ENCODE results near the gene TBX20. TPM values are rescaled to one million over a fixed set of nuclear protein-coding genes. Genes with fewer than 3 reads are reported as not detected.
"Not testable (repeated sequence)": the region's sequence is repeated elsewhere in the genome, so short reads cannot be mapped to it uniquely, and the experiment has no call there.

The TBX20 gene
- polyA plus RNA-seq, 3 donors, result 0.11 TPM; not detected in 2

DNA sequence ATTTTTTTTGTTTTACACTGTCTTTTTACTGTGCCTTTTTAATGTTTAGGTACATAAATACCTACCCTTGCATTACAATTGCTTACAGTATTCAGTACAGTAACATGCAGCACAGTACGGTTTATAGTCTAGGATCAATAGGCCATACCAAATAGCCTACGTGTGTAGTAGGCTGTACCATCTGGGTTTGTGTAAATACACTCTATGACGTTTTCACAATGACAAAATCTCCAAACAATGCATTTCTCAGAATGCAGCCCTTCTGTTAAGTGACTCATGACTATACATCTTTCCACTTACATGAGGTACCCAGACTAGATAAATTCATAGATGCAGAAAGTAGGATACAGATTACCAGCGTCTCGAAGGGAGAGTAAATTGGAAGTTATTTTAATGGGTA lies 26.5 kb downstream of the TBX20 start:
- not testable (repeated sequence) for DNase-seq (ENCODE audit: low read depth in 3 of 3, low spot score in 2 of 3)

DNA sequence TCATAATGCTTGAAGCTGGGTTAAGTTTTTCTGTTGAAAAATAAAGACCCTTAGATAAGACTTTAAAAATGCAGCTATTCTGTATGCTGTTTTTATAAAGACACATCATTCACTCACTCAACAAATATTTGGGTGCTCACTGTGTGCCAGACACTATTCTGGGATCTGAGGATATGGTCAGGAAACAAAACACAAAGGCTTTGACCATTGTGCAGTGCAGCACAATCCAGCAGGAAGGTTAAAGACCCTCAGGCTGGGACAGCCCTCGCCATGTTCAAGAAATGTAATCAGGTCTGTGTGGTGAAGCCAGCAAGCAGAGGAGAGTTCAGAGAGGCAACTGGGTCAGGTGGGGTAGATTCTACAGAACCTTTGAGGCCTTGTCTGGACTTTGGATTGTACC lies 31.5 kb downstream of the TBX20 start:
- not testable (repeated sequence) for DNase-seq (ENCODE audit: low read depth in 3 of 3, low spot score in 2 of 3)

DNA sequence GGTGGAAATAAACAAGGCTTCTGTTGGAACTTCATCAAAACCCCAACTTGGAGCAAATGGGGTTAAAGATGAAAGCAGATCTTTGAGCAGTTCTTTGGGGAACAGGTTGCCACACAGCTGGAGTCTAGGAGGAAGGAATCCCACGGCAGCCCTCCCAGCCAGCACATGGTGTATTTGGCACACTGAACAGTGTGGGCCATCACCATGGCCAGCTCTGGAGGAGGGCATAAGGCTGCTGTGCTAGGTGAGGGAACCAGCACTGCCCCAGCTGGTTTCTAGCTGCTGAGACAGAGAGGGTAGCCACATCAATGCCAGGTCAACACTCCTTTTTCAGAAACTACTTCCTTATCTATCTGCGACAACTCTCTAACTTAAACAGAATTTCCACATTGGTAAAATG lies 33.7 kb downstream of the TBX20 start:
- not testable (repeated sequence) for DNase-seq (ENCODE audit: low read depth in 3 of 3, low spot score in 2 of 3)

- not testable (repeated sequence) for DNase-seq (ENCODE audit: low read depth in 3 of 3, low spot score in 2 of 3)
These were observed 37.9 kb downstream of the TBX20 start for GRCh38 chr7:35216033-35216432.

GRCh38 chr7:35215063-35215462 lies 38.8 kb downstream of the TBX20 start:
- not testable (repeated sequence) for DNase-seq (ENCODE audit: low read depth in 3 of 3, low spot score in 2 of 3)

DNA sequence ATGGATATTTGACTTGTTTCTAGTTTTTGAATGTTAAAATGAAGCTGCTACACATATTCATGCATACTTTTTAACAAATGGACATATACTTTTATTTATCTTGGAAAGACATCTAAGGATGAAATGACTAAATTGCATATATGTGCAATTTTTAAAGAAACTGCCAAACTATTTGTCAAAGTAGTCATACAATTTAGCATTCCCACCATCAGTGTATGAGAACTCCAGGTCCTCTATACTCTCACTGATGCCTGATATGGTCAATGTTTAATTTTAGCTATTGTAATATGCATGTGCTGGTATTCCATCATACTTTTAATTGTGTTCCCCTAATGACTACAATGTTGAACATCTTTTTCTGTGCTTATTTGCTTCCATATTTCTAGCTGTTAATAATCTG lies 47.0 kb downstream of the TBX20 start:
- not testable (repeated sequence) for DNase-seq (ENCODE audit: low read depth in 3 of 3, low spot score in 2 of 3)

DNA sequence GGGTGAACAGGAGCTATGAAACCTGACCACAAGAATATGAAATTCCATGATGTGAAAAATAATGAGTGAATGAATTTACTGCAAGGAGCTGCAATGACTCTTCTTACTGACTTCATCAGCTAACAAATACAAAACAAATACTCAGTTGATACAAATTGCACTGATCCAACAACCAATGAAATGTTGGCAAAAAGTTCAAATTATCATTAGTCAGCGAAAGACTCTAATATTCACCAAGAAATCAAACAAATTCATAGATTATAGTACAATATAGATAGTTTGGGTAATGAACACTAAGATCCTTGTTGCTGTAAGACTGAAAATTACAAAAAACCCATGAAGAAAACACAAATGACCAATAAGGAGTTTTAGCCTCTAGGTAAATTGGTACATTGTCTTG lies 49.0 kb downstream of the TBX20 start:
- not testable (repeated sequence) for DNase-seq (ENCODE audit: low read depth in 3 of 3, low spot score in 2 of 3)

DNA sequence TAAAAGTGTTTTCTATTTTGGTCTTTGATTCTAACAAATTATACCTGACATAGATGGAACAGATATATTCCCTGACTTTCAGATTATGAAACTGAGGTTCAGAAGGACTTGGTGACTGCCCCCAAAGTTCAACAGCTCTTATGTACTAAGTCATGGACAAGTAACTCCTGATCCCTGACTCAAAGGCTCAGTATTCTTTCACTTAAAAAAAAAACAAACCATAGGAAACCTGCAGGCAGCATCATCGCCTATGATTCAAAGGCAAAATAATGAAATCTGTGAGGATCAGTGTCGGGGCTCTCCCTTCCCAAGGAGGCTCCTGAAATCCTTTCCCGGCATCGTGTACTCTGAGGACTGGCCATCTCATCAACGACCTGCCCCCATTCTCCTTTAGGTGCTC lies 49.9 kb downstream of the TBX20 start:
- not testable (repeated sequence) for DNase-seq (ENCODE audit: low read depth in 3 of 3, low spot score in 2 of 3)

- not testable (repeated sequence) for DNase-seq (ENCODE audit: low read depth in 3 of 3, low spot score in 2 of 3)
These were observed 51.5 kb downstream of the TBX20 start for GRCh38 chr7:35202353-35202752.

- not testable (repeated sequence) for DNase-seq (ENCODE audit: low read depth in 3 of 3, low spot score in 2 of 3)
These were observed 53.7 kb downstream of the TBX20 start for GRCh38 chr7:35200170-35200569.

DNA sequence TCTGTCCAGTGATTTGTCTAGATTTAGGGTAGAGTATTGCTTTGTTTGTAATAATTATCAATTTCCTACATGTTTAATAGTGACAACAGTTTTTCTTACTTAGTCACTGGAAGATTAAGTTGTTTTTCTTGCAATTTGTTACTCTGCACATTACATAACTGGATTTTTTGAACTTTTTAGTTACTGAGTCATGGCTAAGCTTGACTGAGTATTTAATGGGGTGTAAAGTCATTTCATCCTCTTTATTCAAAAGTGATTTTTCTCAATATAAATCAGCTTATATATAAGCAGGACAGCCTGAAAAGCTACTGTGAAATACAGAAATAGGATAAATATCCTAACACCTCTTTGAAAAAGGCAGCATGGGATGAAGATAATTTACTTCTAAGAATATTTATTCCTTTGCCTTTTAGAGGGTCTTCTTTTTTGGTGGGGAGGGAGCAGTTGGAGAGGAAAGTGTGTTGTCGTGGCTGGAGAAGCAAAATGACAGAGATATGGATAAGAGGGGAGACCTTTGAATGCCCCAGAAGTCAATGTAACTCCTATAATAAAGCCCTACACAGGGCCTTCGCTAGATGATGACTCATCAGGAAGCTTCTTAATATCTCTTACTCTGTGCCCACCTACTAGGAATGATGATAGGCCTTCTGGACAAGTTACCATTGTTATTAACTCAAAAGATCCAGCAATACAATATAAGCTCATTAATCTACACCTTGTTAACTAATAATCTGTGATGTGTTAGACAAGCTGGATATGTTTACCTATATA lies 55.3 kb downstream of the TBX20 start:
- not testable (repeated sequence) for DNase-seq (ENCODE audit: low read depth in 3 of 3, low spot score in 2 of 3)

- DNase-seq (ENCODE audit: low read depth in 3 of 3, low spot score in 2 of 3), result not testable (repeated sequence)
These were observed 62.3 kb downstream of the TBX20 start for GRCh38 chr7:35191571-35191970.

- DNase-seq (ENCODE audit: low read depth in 3 of 3, low spot score in 2 of 3), result not testable (repeated sequence)
These were observed 63.6 kb downstream of the TBX20 start for GRCh38 chr7:35190146-35190773.

DNA sequence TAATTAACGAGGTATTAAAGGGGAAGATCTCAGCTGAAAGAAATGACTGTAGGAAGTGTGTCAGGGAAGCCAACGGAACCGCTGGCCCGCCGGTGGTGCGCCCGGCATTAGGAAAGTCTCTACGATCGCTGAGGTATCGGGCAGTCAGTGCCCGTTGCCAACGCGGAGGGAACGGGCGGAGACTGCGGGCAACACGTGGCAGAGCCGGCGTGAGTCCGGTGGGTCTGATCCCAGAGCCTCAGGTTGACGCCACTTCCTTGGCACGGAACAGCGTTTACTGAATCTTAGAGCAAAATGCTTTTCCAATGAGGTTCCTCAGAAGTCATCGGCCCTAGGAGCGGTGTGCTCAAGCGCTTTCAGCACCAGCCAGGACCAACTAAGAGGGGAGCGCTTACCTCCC lies 67.1 kb downstream of the TBX20 start:
- peak in 1 of 3 donors; percentile 4 for DNase-seq (ENCODE audit: low read depth in 3 of 3, low spot score in 2 of 3)

DNA sequence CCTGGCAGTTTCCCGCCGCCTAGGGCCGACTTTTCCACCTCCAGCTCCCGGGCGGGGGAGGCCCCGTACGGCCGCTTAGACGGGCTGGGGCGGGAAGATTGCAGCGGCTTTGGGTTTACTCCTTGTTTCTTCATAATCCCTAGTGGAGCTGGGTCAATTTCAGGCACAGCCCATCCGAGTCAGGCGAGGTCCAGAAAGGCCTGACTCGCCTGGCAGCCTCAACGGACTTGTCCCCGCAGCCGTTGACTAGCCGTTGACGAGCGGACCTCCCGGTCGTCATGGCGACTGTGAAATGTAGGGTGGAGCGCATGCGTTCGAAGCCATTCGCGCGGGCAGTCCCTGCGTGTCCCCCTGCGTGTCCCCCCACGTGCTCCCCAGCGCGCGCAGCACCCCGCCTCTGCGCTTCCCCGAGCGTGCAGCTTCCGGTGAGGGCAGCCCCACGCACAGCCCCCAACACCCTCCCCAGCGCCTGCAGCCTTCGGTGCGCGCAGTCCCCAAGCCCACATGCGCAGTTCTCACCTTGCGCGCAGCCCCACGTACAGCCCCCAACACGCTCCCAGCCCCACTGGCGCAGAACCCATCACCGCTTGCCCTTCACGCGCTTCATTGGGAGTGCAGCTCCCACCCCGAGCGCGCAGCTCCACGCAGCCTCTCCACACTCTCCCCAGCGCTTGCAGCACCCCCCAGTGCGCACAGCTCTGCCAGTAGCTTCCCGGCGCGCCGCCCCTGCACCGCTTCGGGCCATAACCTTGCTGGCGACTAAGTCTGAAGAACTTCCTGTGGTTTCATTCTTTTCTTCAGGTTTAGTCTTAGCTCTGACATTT lies 67.8 kb downstream of the TBX20 start:
- peak in 1 of 3 donors; percentile 19 for DNase-seq (ENCODE audit: low read depth in 3 of 3, low spot score in 2 of 3)

- DNase-seq (ENCODE audit: low read depth in 3 of 3, low spot score in 2 of 3), result not testable (repeated sequence)
These were observed 68.4 kb downstream of the TBX20 start for GRCh38 chr7:35185578-35185907.

- not testable (repeated sequence) for DNase-seq (ENCODE audit: low read depth in 3 of 3, low spot score in 2 of 3)
These were observed 68.9 kb downstream of the TBX20 start for GRCh38 chr7:35184961-35185360.

DNA sequence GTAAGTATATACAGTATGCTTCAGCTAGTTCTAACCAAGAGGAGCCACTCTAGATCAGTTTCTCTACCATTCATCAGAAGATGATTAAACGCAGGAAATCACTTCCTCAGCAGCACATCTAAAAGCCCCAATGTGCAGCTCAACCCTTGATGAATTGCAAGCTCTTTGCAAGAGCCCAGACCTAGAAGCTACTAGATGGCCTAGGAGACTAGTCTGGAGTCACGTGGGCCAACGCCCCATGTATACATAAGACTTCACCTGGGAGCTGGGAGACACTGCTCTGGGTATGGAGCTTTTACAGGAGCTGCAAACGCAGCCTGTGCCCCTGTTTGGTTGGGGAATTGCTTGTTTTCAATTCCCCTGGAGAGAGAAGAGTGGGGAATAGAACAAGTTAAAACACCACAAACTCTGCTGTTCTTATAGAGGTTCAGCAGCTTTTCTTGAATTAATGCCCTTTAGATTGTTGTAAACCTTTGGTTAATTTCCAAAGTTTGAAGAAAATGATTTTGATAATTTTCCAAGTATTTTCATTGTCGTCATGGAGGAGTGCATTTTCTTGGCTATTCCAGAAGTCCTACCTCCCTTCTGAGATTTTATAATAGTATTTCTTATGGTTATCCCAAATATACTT lies 69.9 kb downstream of the TBX20 start:
- not testable (repeated sequence) for DNase-seq (ENCODE audit: low read depth in 3 of 3, low spot score in 2 of 3)

DNA sequence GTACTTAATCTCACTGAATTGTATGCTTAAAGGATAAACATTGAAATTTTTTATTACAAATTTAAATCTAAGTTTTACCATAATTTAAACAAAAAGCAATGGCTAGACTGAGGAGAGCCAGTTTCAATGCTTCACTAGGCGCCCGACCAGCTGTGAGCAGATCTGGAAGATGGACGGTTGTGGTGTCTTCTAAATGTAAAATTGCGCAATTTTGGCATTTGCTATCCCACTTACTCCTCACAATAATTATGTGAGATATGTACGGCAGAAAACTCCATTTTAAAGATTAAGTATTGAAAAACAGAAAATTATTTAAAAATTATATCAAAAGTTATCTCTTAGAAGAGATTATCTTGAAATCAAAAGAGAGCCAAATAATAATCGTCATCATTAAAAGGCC lies 73.2 kb downstream of the TBX20 start:
- not testable (repeated sequence) for DNase-seq (ENCODE audit: low read depth in 3 of 3, low spot score in 2 of 3)

DNA sequence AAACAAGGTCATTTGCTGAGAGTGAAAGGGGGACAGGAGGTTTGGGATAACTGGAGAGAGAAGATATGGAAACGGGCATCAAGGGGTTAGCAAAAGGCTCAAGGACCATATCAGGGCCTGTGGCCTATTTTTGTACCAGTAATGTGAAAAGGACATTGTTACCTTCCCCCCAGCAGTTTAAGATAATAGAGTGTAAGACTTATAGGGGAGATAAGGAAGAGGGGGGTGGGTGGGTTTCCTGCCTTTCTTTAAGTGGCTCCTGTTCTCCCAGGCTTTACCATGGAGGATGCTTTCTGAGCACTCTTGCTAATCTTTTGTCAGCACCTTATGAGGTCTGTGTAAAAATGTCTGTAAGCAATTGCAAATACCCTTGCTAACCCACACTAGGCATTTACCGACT lies 80.7 kb downstream of the TBX20 start:
- not testable (repeated sequence) for DNase-seq (ENCODE audit: low read depth in 3 of 3, low spot score in 2 of 3)

DNA sequence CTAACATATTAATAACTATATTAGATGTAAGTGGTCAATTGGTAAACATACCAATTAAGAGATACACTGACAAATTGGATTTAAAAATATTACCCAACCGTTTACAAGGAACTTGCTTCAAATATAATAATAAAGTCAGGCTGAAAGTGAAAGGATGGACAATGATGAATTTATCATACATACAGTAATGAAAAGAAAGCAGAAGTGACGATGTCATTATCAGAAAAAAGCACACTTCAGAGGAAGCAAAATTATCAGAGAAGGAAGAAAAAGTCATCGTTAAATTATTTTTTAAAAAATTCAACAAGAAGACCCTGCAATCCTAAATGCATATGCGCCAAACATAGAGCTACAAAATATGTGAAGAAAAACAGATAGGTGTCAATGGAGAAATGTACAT lies 81.8 kb downstream of the TBX20 start:
- DNase-seq (ENCODE audit: low read depth in 3 of 3, low spot score in 2 of 3), result not testable (repeated sequence)
